ENCODE data around the gene MBTD1.

DNA sequence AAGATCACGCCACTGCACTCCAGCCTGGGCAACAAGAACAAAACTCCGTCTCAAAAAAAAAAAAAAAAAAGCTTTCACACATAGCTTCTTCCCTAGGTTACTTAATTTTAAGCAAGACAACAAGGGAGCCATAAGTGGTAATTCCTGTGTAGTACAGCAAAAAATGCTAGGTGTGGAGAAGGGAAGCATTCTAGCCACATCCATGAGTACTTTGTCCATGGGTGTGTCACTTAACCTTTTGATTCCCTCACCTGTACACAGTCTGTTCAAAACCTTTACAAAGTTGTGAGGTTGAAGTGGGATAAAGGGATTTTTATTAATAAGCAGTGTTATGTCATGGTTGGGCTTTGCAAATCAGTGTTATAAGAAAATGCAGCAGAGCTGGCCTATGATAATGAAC is 89.1 kb downstream of the MBTD1 start:
- TF ChIP-seq, protein P1, sequence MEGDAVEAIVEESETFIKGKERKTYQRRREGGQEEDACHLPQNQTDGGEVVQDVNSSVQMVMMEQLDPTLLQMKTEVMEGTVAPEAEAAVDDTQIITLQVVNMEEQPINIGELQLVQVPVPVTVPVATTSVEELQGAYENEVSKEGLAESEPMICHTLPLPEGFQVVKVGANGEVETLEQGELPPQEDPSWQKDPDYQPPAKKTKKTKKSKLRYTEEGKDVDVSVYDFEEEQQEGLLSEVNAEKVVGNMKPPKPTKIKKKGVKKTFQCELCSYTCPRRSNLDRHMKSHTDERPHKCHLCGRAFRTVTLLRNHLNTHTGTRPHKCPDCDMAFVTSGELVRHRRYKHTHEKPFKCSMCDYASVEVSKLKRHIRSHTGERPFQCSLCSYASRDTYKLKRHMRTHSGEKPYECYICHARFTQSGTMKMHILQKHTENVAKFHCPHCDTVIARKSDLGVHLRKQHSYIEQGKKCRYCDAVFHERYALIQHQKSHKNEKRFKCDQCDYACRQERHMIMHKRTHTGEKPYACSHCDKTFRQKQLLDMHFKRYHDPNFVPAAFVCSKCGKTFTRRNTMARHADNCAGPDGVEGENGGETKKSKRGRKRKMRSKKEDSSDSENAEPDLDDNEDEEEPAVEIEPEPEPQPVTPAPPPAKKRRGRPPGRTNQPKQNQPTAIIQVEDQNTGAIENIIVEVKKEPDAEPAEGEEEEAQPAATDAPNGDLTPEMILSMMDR (conservative IDR thresholded peaks at IDR 0.05; ENCODE audit: low read depth in 2 of 2) = no peak
- TF ChIP-seq CREB1 (CRISPR knock-in tag; IDR thresholded peaks at IDR 0.05; ENCODE audit: low read depth) (no peak), ZNF331 (CRISPR knock-in tag; IDR thresholded peaks at IDR 0.05; ENCODE audit: low read depth) (no peak), EZH2 (IDR thresholded peaks at IDR 0.05; ENCODE audit: low read depth, unreplicated experiment) (no peak)
- TF ChIP-seq, protein P2, sequence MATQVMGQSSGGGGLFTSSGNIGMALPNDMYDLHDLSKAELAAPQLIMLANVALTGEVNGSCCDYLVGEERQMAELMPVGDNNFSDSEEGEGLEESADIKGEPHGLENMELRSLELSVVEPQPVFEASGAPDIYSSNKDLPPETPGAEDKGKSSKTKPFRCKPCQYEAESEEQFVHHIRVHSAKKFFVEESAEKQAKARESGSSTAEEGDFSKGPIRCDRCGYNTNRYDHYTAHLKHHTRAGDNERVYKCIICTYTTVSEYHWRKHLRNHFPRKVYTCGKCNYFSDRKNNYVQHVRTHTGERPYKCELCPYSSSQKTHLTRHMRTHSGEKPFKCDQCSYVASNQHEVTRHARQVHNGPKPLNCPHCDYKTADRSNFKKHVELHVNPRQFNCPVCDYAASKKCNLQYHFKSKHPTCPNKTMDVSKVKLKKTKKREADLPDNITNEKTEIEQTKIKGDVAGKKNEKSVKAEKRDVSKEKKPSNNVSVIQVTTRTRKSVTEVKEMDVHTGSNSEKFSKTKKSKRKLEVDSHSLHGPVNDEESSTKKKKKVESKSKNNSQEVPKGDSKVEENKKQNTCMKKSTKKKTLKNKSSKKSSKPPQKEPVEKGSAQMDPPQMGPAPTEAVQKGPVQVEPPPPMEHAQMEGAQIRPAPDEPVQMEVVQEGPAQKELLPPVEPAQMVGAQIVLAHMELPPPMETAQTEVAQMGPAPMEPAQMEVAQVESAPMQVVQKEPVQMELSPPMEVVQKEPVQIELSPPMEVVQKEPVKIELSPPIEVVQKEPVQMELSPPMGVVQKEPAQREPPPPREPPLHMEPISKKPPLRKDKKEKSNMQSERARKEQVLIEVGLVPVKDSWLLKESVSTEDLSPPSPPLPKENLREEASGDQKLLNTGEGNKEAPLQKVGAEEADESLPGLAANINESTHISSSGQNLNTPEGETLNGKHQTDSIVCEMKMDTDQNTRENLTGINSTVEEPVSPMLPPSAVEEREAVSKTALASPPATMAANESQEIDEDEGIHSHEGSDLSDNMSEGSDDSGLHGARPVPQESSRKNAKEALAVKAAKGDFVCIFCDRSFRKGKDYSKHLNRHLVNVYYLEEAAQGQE (IDR thresholded peaks at IDR 0.05; ENCODE audit: unreplicated experiment) = no peak
